GM19025 (cell line): ENCODE data around the gene RNF40.
"Not testable (repeated sequence)": the region's sequence is repeated elsewhere in the genome, so short reads cannot be mapped to it uniquely, and the experiment has no call there.

Experiments used
- ATAC-seq: cut with Tn5 transposase; IDR thresholded peaks from one replicate; pipeline ENCODE4 v1.9.1; 2021; ENCODE audit warnings: mild to moderate bottlenecking, low read depth, moderate library complexity; ENCODE audit not compliant: unreplicated experiment

The RNF40 gene

DNA sequence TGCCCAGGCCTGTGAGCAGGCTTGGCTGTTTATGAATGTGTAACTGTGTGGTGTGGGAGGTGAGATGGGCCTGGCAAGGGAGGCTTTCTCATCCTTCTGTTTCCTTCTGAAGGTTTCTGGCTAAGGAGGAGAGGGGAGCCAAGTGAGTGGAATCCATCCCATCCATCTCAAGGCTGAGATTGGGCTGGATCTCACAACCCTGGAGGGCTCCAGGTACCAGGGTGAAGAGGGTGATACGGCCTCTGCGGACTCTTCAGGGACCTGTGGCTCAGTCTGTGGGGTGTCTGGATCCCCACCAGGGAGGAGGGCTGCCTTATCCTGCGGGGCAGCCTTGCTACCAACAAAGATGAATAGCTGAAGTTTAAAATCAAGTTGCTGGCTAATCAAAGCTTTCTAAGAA, 17.9 kb downstream of the RNF40 start:
- ATAC-seq = no peak

DNA sequence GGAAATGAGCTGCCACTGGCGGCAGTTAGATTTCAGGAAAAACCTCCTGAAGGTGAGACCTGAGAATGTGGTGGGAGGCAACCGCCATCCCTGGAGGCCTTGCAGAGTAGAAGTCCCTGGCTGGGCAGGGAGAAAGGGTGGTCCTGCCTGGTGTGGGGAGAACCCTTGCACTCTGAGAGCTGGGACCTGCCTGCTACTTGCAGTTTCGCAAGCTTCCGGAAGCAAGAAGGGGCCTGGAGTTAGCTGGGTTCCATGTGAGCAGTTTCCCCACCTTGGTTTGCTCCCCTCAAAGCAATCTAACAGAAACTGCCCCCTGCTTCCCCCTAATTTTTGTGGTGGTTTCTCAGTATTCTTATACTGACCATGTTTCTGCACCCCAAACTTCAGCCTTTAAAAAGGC, 18.4 kb downstream of the RNF40 start:
- no peak for ATAC-seq

DNA sequence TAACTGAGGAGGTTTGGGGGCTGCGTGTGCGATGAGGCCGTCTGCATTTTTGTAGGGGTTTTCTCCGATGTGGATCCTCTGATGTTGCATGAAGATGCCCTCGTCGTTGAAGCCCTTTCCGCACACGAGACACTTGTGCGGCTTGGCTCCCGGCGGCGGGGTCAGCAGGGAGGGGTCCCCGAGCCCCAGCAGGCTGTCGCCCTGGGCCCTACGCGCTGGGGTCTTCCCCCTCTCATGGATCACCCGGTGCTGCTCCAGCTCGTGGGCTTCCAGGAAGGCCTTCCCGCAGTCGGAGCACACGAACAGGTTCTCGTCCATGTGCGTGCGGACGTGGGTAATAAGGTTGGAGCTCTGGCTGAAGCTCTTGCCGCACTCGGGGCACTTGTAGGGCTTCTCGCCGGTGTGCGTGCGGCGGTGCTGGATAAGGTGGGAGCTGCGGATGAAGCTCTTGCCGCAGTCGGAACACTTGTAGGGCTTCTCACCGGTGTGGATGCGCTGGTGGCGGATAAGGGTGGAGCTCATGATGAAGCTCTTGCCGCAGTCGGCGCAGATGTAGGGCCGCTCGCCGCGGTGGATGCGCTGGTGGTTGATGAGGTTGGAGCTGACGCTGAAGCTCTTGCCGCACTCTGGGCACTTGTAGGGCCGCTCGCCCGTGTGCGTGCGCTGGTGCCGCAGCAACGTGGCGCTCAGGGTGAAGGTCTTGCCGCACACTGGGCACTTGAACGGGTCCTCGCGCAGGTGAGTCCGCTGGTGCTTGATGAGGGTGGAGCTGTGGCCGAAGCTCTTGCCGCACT, 20.6 kb downstream of the RNF40 start:
- no peak for ATAC-seq

DNA sequence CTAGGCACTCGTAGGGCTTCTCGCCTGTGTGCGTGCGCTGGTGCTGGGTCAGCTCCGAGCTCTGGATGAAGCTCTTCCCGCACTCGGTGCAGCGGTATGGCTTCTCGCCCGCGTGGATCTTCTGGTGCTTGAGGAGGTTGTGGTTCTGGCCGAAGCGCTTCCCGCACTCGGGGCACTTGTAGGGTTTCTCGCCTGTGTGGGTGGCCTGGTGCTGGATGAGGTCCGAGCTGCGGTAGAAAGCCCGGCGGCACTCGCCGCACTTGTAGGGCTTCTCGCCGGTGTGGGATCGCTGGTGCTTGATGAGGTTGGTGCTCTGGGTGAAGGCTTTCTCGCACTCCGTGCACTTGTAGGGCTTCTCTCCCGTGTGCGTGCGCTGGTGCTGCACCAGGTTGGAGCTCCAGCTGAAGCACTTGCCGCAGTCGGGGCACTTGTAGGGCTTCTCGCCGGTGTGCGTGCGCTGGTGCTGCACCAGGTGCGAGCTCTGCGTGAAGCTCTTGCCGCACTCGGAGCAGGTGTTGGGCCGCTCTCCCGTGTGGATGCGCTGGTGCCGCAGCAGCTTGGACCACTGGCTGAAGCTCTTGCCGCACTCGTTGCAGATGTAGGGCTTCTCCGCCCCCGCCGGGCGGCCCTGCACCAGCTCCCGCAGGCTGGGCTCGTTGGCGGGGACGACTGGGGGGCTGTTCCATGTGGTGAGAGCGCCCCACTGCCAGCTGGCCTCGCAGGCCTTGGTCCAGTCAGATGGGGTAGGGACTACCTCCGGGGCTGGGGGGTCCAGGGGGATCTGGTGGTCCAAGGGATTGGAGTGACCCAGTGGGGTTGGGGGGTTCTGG, 21.4 kb downstream of the RNF40 start:
- no peak for ATAC-seq

DNA sequence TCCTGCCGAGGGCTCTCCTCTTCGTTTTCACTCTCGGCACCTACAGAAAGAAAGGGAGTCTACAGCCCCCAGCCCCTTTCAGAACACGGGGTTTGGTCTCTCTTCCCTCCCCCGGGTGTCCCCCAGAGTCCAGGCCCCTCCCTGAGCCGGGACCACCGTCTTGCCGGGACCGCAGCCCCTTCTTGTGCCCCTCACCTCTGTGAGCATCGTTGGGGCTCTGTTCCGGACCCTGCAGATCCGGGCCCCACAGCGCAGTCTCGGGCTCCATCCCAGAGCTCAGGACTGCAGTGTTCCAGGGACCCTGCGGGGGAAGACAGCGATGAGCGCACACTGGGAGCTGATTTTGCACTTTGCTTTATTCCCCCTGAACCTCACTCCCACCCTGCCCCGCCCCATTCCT, 22.1 kb downstream of the RNF40 start:
- ATAC-seq = no peak

DNA sequence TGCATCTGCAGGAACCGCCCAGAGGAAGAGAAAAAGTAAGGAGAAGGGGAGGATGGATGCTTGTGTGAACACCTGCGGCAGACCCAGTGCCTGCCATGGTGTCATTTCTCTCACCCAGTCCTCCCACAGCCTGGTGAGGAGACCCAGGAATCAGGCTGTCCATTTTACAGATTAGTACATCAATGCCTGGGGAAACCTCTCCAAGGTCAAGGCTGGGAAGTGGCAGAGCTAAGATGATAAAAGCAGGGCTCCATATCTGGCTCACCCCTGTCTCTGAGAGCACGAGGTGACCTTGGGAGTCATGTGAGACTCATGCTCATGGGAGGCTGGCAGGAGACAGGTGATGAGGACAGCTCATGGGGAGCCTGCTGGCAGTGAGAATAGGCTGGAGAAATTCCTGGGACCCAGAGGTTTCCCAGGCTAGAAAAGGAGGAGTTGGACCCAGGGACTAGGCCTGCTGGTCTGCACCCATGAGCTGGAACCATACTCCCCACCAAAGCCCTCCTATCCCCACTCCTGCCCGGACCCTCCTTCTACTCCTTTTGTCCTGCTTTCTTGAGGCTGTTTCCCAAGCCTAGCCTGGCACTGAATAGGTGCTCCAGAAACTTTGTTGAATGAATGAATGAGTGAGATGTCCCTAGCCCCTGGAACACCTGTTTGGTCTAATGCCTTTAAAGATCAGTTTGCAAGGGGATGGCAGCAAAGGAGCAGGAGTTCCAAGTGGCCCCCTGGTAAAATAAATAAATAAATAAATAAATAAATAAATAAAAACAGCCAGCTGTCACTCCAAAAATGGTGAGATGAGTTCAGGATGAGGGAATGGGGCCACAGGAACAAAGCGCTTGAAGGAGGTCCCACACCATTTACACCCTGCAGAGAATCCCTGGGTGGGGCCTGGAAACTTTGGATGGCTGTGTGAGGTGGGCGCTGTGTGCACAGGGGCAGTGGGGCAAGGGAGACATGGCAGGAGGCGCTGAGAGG, 23.3 kb downstream of the RNF40 start:
- ATAC-seq = no peak

DNA sequence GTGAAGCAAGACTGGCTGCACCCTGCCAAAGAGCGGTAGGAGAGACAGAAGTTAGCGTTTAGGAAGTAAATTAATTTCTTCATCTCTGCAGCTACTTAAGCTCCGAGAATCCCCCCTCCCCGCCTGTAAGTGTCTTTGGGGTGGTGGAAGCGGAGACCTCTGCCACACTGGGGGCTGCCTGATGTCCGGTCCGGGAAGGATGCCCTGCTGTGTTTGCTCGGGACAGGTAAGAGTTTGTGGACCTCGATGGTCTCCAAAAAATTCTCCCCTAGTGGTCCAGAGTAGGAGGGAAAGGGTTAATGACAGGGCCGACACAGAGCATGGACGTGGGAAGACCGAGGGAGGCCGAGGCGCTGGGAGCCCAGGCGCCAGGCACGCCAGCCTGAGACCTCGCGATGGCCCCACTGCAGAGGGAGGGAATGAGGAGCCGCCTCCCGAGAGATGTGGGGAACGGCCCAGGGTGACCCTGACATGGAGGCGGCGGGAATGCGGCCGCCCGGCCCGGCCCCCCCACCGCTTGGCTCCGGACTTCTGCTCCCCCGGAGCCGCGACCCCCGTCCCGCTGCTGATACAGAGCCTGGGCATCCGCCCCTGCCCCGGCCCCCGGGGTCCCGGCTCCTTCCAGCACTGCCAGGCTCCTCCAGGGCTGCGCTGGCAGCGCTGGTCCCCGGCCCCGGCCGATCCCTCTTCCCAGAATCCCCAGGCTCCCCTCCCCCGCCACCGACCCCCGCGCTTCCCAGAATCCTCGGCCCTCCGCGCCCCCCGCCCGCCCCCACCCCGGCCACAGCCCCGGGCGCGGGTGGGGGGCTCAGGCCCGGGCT, 24.2 kb downstream of the RNF40 start:
- no peak for ATAC-seq

DNA sequence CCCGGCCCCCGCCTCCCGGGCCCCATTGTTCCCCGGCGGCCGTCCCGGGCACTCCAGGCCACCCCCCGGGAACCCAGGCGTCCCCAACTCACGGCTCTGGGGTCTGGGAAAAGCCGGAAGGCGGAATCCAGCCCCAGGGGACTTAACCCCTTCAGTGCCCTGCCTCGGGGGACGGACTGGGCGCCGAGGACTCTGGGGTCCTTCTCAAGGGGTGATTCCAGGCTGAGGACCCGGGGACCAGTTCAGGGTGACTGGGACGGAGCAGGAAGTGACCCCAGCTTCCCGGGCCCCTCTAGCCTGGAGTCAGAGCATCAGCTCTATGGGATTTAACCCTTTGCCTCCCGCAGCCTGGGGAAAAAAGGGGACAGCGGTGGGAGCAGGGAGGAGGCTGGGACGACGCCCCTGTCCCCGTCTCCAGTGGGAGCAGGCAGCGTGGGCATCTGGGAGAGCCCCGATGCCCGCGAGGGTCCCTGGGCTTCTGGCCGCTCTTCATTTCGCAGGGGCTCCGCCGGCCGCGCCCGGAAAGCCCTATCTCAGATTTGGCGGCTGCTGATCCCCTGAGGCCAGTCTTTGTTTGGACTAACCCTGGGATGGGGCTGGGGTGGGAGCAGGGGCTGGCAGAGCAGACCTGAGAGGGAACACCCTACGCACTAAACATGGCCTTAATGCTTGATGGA, 25.0 kb downstream of the RNF40 start, which contains the start of gene ZNF629:
Gene ZNF629, minus strand, starts transcription at position 270 of the 677 bp plus-strand sequence. CDS start 2,723 bp downstream, outside the sequence.
- no peak for ATAC-seq

DNA sequence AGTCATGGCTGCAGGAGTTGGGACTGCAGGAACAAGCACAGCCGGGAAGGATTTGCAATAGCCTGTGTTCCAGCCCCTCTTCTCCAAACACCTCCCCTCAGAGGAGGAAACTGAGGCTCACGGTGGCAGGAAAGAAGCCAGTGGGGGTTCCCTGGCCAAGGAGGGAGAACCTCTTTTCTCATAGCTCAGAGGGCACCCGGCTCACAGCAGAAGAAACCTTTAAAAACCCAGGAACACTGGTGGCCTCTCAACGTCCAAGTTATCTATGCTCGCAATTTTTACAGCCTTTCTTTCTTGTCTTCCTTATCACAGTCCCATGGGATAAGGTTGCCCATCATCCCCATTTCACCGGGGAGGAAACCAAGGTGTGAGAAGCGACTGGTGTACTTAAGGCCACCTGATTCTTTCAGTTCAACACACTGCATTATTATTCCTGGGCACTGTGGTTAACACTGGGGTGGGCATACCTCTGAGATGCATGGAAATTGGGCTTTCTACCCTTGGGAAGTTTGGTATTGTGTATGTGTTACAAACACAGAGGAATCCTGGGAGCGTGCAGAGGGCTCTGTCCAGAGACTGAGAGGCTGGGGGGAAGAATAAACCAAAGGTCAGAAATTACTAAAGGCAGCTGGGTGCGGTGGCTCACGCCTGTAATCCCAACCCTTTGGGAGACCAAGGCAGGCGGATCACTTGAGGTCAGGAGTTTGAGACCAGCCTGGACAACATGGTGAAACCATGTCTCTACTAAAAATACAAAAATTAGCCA, 25.7 kb downstream of the RNF40 start:
- no peak for ATAC-seq

DNA sequence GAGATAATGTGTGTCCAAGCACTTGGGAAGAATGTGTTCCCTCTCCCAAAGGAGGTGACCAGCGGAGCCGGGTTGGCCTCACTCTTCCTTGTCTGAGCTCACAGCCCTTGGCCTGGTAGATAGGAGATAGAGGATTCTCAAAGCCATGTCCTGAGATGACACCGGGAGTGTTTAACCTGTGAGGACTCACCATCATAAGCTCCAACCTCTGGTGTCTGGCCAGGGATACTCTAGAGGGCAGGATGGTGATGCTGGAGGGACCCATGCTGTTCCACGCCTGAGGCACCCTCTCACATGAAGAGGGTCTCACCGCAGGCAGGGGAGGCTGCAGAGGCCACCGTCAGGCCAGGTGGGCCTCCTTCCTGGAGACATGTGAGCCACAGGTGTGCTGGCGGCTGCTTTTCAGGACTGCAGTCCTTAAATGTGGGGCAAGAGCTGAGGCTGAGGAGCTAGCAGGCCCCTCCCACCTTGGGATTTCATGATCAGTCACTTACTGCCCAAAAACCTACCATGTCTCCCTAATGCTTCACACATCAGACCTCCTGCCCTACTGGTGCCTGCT, 31.5 kb downstream of the RNF40 start:
- ATAC-seq = no peak

DNA sequence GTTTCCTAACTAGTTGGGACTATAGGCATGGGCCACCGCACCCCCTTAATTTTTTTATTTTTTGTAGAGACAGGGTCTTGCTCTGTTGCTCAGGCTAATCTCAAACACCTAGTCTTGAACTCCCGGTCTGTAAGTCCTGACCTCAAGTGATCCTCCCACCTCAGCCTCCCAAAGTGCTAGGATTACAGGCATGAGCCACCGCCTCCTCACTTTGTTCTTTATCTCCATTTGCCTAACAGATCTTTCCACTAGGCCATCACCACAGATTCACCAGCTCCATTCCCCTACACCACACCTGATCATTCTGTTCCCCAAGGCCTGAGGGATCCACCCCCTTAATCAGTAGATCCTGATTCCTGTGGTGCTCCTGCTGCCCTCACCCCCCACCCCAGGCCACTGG, 32.5 kb downstream of the RNF40 start:
- no peak for ATAC-seq

DNA sequence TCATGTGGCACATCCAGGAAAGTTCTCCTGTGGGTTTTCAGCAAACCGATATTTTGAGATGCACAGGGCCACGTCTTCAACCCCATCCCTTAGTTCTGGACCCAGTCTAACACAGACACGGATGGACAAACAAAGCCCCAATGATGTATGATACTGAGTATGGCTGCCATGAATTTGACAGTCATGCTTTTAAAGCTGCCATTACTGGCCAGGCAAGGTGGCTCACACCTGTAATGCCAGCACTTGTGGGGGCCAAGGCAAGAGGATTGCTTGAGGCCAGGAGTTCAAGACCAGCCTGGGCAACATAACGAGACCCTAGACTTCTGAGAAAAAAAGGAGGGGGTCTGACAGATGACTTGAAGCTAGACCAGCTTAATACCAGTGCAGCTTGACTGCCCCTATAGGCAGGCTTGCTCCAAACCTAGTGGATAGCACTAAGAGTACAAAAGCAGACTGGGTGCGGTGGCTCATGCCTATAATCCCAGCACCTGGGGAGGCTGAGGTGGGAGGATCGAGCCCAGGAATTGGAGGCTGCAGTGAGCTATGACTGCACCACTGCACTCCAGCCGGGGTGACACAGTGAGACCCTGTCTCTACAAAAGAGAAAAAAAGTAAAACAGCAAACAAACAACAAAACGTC, 35.7 kb downstream of the RNF40 start:
- no peak for ATAC-seq

DNA sequence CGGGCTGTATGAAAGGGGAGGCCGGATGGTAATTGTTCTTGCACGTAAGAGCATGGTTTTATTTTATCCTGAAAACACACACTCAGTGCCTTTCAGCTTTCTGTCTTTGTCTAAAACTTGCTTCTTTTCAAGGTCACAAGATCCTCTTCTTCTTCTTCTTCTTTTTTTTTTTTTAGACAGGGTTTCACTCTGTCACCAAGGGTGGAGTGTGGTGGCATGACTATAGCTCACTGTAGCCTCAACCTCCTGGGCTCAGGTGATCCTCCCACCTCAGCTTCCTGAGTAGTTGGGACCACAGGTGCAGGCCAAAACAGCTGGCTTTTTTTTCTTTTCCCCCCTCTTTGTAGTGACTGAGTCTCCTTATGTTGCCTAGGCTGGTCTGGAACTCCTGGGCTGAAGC, 40.8 kb downstream of the RNF40 start:
- no peak for ATAC-seq

DNA sequence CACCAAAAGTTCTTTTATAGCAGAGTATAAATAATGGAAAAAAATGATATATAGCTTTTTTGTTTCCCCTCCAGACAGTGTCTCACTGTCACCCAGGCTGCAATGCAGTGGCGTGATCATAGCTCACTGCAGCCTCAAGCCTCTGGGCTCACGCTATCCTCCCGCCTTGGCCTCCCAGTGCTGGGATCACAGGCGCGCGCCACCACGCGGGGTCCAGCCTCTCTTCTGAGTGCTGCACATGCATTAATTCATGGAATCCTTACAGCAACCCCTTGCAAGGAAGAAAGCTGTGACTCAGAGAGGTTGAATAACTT, 42.9 kb downstream of the RNF40 start:
- ATAC-seq = no peak

DNA sequence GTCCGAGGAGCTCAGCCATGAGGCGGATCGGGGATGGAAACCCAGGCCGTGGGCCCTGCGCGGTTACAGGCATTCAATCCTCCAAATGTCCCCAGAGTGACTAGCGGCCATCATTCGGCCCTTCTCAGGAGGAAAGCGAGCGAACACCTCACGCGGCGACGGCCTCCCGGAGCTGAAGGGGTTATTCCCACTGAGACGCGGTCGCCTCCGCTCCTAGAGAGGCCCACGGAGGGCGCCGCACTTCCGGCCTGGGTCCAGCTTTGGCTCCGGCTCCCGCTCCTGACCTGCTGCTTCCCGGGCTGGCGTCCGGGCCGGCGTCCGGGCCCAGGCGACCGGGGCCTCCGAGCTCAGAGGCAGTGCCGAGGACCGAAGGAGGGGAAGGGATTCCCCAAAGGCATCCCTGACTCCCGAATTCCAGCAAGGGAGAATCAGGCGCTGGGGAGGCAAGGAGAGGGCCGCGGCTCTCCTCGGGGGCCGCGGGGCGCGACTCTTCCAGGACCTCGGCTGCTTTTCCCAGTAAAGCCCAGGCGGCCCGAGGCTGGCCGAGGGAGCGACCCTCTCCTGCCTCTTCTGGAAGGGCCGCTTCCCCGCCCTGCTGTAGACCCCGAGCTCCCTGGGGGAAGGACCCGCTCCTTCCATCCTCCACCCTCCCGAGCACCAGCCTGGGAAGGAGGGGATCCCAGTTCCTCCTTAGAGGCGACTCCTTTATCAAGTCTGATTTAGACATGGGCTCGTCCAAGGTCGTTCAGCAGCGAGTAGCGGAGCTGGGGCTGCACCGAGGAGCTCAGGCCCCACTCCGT, 43.4 kb downstream of the RNF40 start:
- ATAC-seq = no peak

DNA sequence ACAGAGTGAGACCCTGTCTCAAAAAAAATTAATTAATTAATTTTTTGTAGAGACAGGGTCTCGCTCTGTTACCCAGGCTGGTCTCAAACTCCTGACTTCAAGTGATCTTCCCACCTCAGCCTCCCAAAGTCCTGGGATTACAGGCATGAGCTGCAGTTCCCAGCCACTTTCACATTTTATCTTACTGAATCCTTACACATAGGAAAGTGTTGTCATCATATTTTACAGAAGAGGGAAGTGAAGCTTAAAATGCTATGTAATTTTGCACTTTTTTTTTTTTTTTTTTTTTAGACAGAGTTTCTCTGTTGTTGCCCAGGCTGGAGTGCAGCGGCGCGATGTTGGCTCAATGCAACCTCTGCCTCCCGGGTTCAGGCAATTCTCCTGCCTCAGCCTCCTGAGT, 46.0 kb downstream of the RNF40 start:
- no peak for ATAC-seq

DNA sequence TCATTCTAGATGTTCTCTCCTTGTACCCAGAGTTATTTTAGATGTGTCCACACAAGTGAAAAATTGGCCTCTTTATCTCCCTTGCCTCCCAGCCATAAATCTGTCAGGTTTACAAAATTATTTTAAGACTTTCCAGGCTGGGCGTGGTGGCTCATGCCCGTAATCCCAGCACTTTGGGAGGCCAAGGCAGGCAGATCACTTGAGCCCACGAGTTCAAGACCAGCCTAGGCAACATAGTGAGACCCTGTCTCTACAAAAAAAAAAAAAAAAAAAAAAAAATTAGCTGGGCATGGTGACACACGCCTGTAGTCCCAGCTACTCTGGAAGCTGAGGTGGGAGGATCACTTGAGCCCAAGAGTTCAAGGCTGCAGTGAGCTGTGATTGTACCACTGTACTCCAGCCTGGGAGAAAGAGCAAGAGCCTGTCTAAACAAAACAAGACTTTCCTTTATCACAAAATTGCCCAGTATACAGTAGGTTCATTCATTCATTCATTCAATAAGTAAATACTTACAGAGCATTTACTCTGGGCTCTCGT, 46.8 kb downstream of the RNF40 start:
- ATAC-seq = not testable (repeated sequence)
